HL-60 (cell line): ENCODE results near the gene TPM4.

Experiments used
- DNase-seq, 2 experiments: peaks; one replicate each; pipeline ENCODE4 v3.0.0-alpha.2; 2010 to 2020; ENCODE audit warnings: low read depth in 1 of 2, low spot score in 1 of 2
- H3K27ac ChIP-seq: fragments of 250-450 bp; sonication (Bioruptor Pico); replicated peaks from 2 replicates; pipeline ENCODE4 v1.5.1; 2020; ENCODE audit warnings: mild to moderate bottlenecking, moderate library complexity
- H3K27me3 ChIP-seq: fragments of 250-450 bp; sonication (Bioruptor Pico); 2 replicates; pipeline ENCODE4 v1.5.1; 2021; ENCODE audit warnings: mild to moderate bottlenecking, moderate library complexity; ENCODE audit not compliant: insufficient read depth, poor library complexity, severe bottlenecking
- H3K4me3 ChIP-seq: replicated peaks from 2 replicates; pipeline ENCODE4 v1.5.1; 2011; ENCODE audit warnings: mild to moderate bottlenecking, control low read depth, low read length; ENCODE audit not compliant: insufficient read depth
- CTCF ChIP-seq: IDR thresholded peaks from one replicate; pipeline ENCODE4 v1.5.1; 2011; ENCODE audit warnings: low read length, control low read depth, inconsistent platforms; ENCODE audit not compliant: insufficient read depth
- GABPA ChIP-seq: IDR thresholded peaks from 2 replicates; pipeline ENCODE4 v1.6.1; 2012; ENCODE audit warnings: low read depth
- POLR2AphosphoS5 ChIP-seq: IDR thresholded peaks from 2 replicates; pipeline ENCODE4 v1.6.1; 2012; ENCODE audit warnings: low read depth
- REST ChIP-seq: IDR thresholded peaks from 2 replicates; pipeline ENCODE4 v1.6.1; 2012; ENCODE audit warnings: low read depth; ENCODE audit not compliant: insufficient replicate concordance
- SPI1 ChIP-seq: IDR thresholded peaks from 2 replicates; pipeline ENCODE4 v1.6.1; 2012; ENCODE audit warnings: low read depth, mild to moderate bottlenecking, borderline replicate concordance

Gene TPM4

GRCh38 chr19:16144216-16144581 is 67.9 kb downstream of the TPM4 start:
- TF ChIP-seq CTCF, result no peak
- no peak for TF ChIP-seq REST
- TF ChIP-seq GABPA, result no peak
- no peak for TF ChIP-seq SPI1
- TF ChIP-seq POLR2AphosphoS5, result no peak; the same call in 1 of the 2 replicates
- DNase-seq, result no peak
- H3K27me3 ChIP-seq, result no peaks in the 10 kb centered on the region
- H3K27ac ChIP-seq, result peak overlapping the region; percentile 92
- H3K4me3 ChIP-seq, result peak overlapping the region; percentile 65

GRCh38 chr19:16146112-16146511 is 69.8 kb downstream of the TPM4 start:
- Histone ChIP-seq H3K27me3 (no peaks in the 10 kb centered on the region), H3K4me3 (peak overlapping the region; percentile 65), H3K27ac (peak overlapping the region; percentile 92)
- no peak for DNase-seq
- TF ChIP-seq GABPA (no peak), SPI1 (no peak), POLR2AphosphoS5 (peak; percentile 71), REST (no peak), CTCF (no peak)

GRCh38 chr19:16148443-16149229 is 72.3 kb downstream of the TPM4 start:
- Histone ChIP-seq H3K4me3 (no peak overlapping the region), H3K27me3 (no peaks in the 10 kb centered on the region), H3K27ac (peak overlapping the region; percentile 92)
- DNase-seq, result peak in 1 of 2 experiments; percentile 55
- TF ChIP-seq POLR2AphosphoS5 (peak; percentile 16; the same call in 1 of the 2 replicates), REST (no peak), CTCF (no peak)
